DOHH2 (cell line): Measurements from ENCODE around the gene PITRM1.

ENCODE experiments used
- CTCF ChIP-seq: fragments of 200-600 bp; sonication (generic); IDR thresholded peaks from one replicate; pipeline ENCODE4 v1.5.1; 2014; ENCODE audit warnings: antibody characterized with exemption, mild to moderate bottlenecking, low read depth, low read length; ENCODE audit not compliant: poor library complexity, severe bottlenecking
- EZH2phosphoT487 ChIP-seq: fragments of 200-600 bp; sonication (generic); IDR thresholded peaks from 2 replicates; pipeline ENCODE4 v1.6.1; 2017; ENCODE audit warnings: borderline replicate concordance, mild to moderate bottlenecking, antibody characterized with exemption, low read length, moderate library complexity, mixed read lengths

- TF ChIP-seq CTCF (no peak), EZH2phosphoT487 (no peak)
These were observed 31.1 kb downstream of the PITRM1 start for GRCh38 chr10:3141351-3142005.
